Endodermal cell (in vitro differentiated cells): ENCODE measurements around the gene TASOR2. TPM values are rescaled to one million over a fixed set of nuclear protein-coding genes. Genes with fewer than 3 reads are reported as not detected.

Source experiments
- DNase-seq: peaks from one replicate; pipeline ENCODE4 v3.0.0-alpha.2; 2017
- H3K27ac ChIP-seq: 2 replicates; pipeline ENCODE4 v1.5.1; 2013; ENCODE audit warnings: mild to moderate bottlenecking, low read depth, low read length, moderate library complexity
- H3K27me3 ChIP-seq: 2 replicates; pipeline ENCODE4 v1.6.1; 2013; ENCODE audit warnings: mild to moderate bottlenecking, low read length, moderate library complexity; ENCODE audit not compliant: insufficient read depth, control insufficient read depth, poor library complexity, severe bottlenecking
- H3K36me3 ChIP-seq: 2 replicates; pipeline ENCODE4 v1.7.0; 2013; ENCODE audit warnings: mild to moderate bottlenecking, low read length, moderate library complexity; ENCODE audit not compliant: control insufficient read depth, insufficient read depth
- H3K4me1 ChIP-seq: one replicate; pipeline ENCODE4 v1.7.0; 2013; ENCODE audit warnings: low read length; ENCODE audit not compliant: control insufficient read depth, insufficient read depth
- H3K4me3 ChIP-seq: 2 replicates; pipeline ENCODE4 v1.5.1; 2013; ENCODE audit warnings: mild to moderate bottlenecking, low read length, moderate library complexity
- H3K9ac ChIP-seq: 2 replicates; pipeline ENCODE4 v1.6.1; 2013; ENCODE audit warnings: mild to moderate bottlenecking, low read length, moderate library complexity; ENCODE audit not compliant: poor library complexity, severe bottlenecking; ENCODE audit errors: extremely low read depth
- H3K9me3 ChIP-seq: 2 replicates; pipeline ENCODE4 v1.6.1; 2013; ENCODE audit warnings: mild to moderate bottlenecking, low read length, moderate library complexity; ENCODE audit not compliant: control insufficient read depth
- H3K27ac Mint-ChIP-seq: 2 replicates; pipeline ENCODE4 v1.8.0; 2020; ENCODE audit warnings: mixed read lengths
- H3K27me3 Mint-ChIP-seq: 2 replicates; pipeline ENCODE4 v1.8.0; 2021; ENCODE audit warnings: mild to moderate bottlenecking, mixed read lengths; ENCODE audit not compliant: insufficient read depth
- H3K36me3 Mint-ChIP-seq: 2 replicates; pipeline ENCODE4 v1.8.0; 2020; ENCODE audit warnings: low read depth, mixed read lengths
- H3K4me1 Mint-ChIP-seq: 2 replicates; pipeline ENCODE4 v1.8.0; 2020; ENCODE audit warnings: mixed read lengths
- H3K4me3 Mint-ChIP-seq: 2 replicates; pipeline ENCODE4 v1.8.0; 2020; ENCODE audit warnings: mild to moderate bottlenecking, moderate library complexity, mixed read lengths
- H3K9me3 Mint-ChIP-seq: 2 replicates; pipeline ENCODE4 v1.8.0; 2020; ENCODE audit warnings: mild to moderate bottlenecking, mixed read lengths
- WGBS, 2 experiments: methylation state at CpG; one replicate each; pipeline versions ENCODE4 v1.1.5 to v1.1.7; 2013; ENCODE audit warnings: missing lambda C conversion rate in 2 of 2, mixed read lengths in 1 of 2; ENCODE audit not compliant: insufficient coverage in 1 of 2, insufficient read length in 1 of 2; 5-methylcytosine and 5-hydroxymethylcytosine counted together
- long read RNA-seq, 4 experiments: library from polyadenylated mRNA in 2 of 4; library from RNA in 1 of 4; library from capped mRNA in 1 of 4; stranded (forward) in 3 of 4; unstranded in 1 of 4; transcript quantifications; one replicate each; pipeline ENCODE4 v2.0.0, GENCODE V29; 2020 to 2021; ENCODE audit warnings: inconsistent platforms in 1 of 4
- polyA plus RNA-seq, 2 experiments: library from polyadenylated mRNA; stranded (reverse); fragments of 50-300 nt; gene quantifications; one replicate each; pipeline ENCODE4 v1.2.3, GENCODE V29; 2013
- total RNA-seq, 2 donors: library from RNA; stranded (reverse); fragmentation: NEBNext Ultra II Directional in 1 of 2; extraction: Animal tissue kit (Norgen Biotek cat#: 25700) in 1 of 2; gene quantifications; 2 replicates in 1 of 2; 3 replicates in 1 of 2; pipeline ENCODE4 v1.2.1, GENCODE V29; 2021
- TF ChIP-seq, protein P1 (sequence below): fragments of 200-600 bp; sonication (generic); conservative IDR thresholded peaks from 2 replicates; pipeline ENCODE4 v1.5.0; 2021; ENCODE audit warnings: antibody characterized with exemption, mild to moderate bottlenecking

TASOR2 gene, protein sequence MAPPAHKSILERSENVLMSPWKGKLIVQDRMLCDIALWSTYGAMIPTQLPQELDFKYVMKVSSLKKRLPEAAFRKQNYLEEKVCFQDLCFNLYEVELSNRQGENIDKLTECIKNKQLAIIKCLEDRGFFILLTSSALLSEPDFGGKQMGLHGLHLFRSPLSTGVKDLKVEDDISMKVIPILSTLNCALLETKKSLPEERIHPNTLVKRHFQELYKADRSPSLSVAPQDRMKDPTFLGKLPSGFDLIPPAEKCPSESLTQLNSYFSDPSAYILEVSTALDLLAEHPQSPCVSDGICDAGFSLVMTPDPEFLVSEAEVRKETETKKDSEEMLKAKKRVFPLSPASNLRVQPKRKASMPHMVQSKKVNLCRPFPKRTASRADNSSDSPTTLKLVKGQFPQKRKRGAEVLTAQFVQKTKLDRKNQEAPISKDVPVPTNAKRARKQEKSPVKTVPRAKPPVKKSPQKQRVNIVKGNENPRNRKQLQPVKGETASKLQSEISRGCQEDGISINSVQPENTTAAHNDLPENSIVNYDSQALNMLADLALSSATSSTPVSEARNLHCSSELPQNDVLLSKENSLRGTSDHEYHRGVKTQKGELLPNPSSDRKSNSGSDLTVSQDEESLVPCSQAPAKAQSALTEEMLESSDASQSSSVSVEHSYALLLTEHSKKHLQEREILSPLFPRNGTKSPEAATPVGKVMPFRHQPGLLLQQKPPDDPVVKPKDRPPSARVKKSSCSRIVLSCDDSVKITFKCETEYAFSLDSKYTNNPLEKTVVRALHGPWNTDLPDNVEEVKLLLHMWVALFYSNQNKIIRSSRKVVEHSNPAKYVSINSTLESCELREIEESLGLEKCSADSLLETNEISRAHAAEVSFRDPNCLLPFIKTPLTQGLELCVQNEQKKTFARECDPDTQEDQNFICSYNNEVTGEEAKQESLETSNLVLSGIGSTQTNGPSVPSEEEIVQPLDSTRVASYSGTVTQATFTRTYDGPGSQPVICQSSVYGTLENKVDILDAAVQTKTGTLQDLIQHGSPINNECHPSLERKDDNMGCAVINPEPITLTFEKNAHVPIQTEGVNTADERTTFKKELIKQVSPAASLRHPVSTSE (N-terminal part only)
- 10 to 100 TPM; 47.1 to 53.0 TPM for total RNA-seq
- 29.3 TPM for polyA plus RNA-seq (2013, experiment 1 of 2)
- 29.4 TPM for polyA plus RNA-seq (2013, experiment 2 of 2)
- long read RNA-seq, experiment 1, partial matches to known transcripts, result 12 of 15 reads
- long read RNA-seq, experiment 1, other reads (novel, unspliced or antisense), result 3 of 15 reads
- long read RNA-seq, experiment 2, full-length matches to known transcripts, result 2 of 23 reads
- long read RNA-seq, experiment 2, partial matches to known transcripts, result 12 of 23 reads
- long read RNA-seq, experiment 2, other reads (novel, unspliced or antisense), result 9 of 23 reads
- long read RNA-seq, experiment 3, partial matches to known transcripts, result 12 of 16 reads
- long read RNA-seq, experiment 3, other reads (novel, unspliced or antisense), result 4 of 16 reads
- long read RNA-seq, experiment 4, result 0 reads

DNA sequence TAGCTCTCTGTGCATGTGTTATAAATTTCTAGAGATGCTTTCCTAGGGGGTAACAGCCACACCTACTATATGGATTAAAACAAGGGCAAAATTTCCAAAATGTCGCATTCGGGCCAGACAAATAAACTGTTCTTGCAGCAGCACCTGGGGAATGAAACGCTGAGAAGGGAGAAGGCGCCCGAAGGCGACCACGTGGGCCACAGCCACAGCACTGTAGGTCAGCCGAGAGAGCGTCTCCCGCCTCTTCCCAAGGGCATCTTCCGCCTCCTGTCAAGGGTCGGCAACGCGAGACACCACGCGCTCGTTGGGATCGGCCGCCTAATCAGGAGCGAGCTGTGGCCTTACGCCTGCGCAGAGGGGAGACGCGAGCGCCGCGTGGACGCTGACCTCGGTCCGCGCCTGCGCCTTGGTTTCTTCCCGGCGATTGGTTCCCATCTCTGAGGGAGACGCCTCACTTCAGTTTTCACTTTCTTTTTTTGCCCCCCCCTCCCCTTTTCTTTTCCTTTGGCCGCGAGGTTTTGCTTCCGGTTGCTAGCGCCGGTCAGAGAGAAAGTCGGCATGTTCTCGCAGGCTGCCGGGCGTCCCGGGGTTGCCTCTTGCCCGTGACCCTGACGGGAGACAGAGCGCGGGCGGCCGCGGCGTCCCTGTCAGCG, at the start of gene TASOR2:
Gene TASOR2, plus strand, starts transcription at position 521 of the 653 bp plus-strand sequence. CDS start 35,805 bp downstream, outside the sequence.
- Mint-ChIP-seq H3K9me3 (peaks cover 4% of the 10 kb centered on the region), H3K27me3 (peaks cover 38% of the 10 kb centered on the region), H3K27ac (peak within 1 kb of the TSS; percentile 95), H3K36me3 (peaks cover 3% of the 10 kb centered on the region), H3K4me1 (peaks cover 15% of the 10 kb centered on the region), H3K4me3 (peak within 1 kb of the TSS; percentile 83)
- WGBS, 2 experiments, result 4 to 8% methylated on average over 21 to 54 of the region's 54 CpGs
- Histone ChIP-seq H3K4me1 (no peaks in the 10 kb centered on the region), H3K27ac (peak within 1 kb of the TSS; percentile 14), H3K9ac (peak within 1 kb of the TSS; percentile 69), H3K36me3 (no peaks in the 10 kb centered on the region), H3K9me3 (no peaks in the 10 kb centered on the region), H3K4me3 (peak within 1 kb of the TSS; percentile 95), H3K27me3 (peaks cover 40% of the 10 kb centered on the region)
- TF ChIP-seq, protein P1, sequence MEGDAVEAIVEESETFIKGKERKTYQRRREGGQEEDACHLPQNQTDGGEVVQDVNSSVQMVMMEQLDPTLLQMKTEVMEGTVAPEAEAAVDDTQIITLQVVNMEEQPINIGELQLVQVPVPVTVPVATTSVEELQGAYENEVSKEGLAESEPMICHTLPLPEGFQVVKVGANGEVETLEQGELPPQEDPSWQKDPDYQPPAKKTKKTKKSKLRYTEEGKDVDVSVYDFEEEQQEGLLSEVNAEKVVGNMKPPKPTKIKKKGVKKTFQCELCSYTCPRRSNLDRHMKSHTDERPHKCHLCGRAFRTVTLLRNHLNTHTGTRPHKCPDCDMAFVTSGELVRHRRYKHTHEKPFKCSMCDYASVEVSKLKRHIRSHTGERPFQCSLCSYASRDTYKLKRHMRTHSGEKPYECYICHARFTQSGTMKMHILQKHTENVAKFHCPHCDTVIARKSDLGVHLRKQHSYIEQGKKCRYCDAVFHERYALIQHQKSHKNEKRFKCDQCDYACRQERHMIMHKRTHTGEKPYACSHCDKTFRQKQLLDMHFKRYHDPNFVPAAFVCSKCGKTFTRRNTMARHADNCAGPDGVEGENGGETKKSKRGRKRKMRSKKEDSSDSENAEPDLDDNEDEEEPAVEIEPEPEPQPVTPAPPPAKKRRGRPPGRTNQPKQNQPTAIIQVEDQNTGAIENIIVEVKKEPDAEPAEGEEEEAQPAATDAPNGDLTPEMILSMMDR, result no peak
- peak; percentile 99 for DNase-seq

DNA sequence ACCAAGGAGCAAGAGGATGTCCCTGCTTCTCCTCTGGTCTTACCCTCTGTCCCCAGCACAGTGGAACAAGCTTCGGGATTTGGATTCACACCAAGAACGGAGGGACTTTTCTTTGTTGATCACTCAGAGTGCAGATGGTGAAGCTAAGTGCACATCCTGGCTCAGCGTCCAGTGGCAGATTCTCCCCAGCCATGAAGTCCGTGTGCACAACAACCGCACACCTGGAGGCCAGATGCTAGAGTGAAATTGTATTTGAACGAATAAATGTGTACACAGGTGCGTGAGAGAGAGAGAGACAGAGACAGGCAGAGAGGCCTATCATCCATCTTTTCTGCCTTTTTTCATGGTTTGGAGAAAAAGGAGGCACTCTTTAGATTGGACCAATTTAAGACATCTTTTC, 49.7 kb upstream of the TASOR2 start:
- no peaks in the 10 kb centered on the region for H3K9me3 Mint-ChIP-seq
- H3K27me3 Mint-ChIP-seq, result no peaks in the 10 kb centered on the region
- Histone ChIP-seq H3K36me3 (no peaks in the 10 kb centered on the region), H3K27me3 (no peaks in the 10 kb centered on the region), H3K4me3 (no peak overlapping the region), H3K4me1 (no peaks in the 10 kb centered on the region), H3K9ac (no peak overlapping the region), H3K27ac (no peak overlapping the region), H3K9me3 (no peaks in the 10 kb centered on the region)
- peaks cover 14% of the 10 kb centered on the region for H3K36me3 Mint-ChIP-seq
- no peak overlapping the region for H3K4me3 Mint-ChIP-seq
- WGBS, 2 experiments, result 90 to 100% methylated on average over 5 to 7 of the region's 7 CpGs
- TF ChIP-seq, protein P1, result no peak
- DNase-seq, result no peak
- no peak overlapping the region for H3K27ac Mint-ChIP-seq
- H3K4me1 Mint-ChIP-seq, result peaks cover 5% of the 10 kb centered on the region
